ES-I3 (cell line): ENCODE data around the gene HACD4.

Source experiments
- H3K36me3 ChIP-seq: 2 replicates; pipeline ENCODE4 v1.6.1; 2013; ENCODE audit warnings: mild to moderate bottlenecking, low read length, control low read depth, moderate library complexity; ENCODE audit not compliant: insufficient read depth
- H3K4me1 ChIP-seq: 2 replicates; pipeline ENCODE4 v1.6.1; 2013; ENCODE audit warnings: mild to moderate bottlenecking, control low read depth, low read length; ENCODE audit not compliant: insufficient read depth
- H3K9ac ChIP-seq: 2 replicates; pipeline ENCODE4 v1.6.1; 2013; ENCODE audit warnings: low read depth, mild to moderate bottlenecking, low read length, moderate library complexity
- H3K9me3 ChIP-seq: 2 replicates; pipeline ENCODE4 v1.6.1; 2013; ENCODE audit warnings: mild to moderate bottlenecking, low read length, moderate library complexity; ENCODE audit not compliant: control insufficient read depth, insufficient read depth

The HACD4 gene

GRCh38 chr9:21031808-21032183 lies 356 bp upstream of the HACD4 start:
- H3K4me1 ChIP-seq, result peaks cover 8% of the 10 kb centered on the region; the same call in 1 of the 2 replicates
- no peaks in the 10 kb centered on the region for H3K36me3 ChIP-seq
- no peaks in the 10 kb centered on the region for H3K9me3 ChIP-seq
- peak overlapping the region; percentile 60; the same call in 1 of the 2 replicates for H3K9ac ChIP-seq

GRCh38 chr9:21030389-21031035 lies 928 bp downstream of the HACD4 start:
- Histone ChIP-seq H3K4me1 (peaks cover 6% of the 10 kb centered on the region; the same call in 1 of the 2 replicates), H3K9ac (peak overlapping the region; percentile 60), H3K36me3 (no peaks in the 10 kb centered on the region), H3K9me3 (no peaks in the 10 kb centered on the region)

DNA sequence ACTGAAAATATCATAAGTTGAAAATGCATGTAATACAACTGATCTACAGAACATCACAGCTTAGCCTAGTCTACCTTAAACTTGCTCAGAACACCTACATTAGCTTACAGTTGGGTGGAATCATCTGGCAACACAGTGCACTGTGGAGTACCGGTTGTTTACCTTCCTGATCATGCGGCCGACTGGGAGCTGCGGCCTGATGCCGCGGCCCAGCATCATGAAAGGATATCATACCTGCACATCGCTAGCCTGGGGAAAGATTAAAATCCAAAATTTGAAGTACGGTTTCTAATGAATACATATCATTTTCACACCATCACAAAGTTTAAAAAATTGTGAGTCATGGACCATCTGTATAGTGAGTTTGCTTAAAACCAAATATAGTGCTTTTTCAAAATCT lies 1.8 kb downstream of the HACD4 start:
- Histone ChIP-seq H3K9ac (no peak overlapping the region), H3K9me3 (no peaks in the 10 kb centered on the region), H3K36me3 (no peaks in the 10 kb centered on the region), H3K4me1 (peaks cover 6% of the 10 kb centered on the region; the same call in 1 of the 2 replicates)

DNA sequence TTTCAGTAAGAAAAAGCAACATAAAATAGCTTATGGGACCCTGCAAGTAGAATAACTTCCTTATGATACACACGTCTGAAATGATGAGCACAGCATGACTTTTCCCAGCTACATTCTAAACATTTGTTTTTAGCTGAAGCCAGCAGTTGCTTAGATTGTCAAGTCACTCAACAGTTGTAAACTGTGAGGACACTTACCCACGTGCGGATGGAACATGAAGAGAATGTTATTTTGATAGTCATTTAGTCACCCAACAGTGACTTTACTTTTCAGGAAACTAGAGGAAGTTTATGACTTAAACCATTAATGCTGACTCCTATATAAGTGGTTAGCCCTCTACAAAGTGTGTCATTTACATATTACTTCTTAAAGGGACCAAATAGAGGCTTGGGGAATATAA lies 3.0 kb downstream of the HACD4 start:
- Histone ChIP-seq H3K9ac (no peak overlapping the region), H3K9me3 (no peaks in the 10 kb centered on the region), H3K36me3 (no peaks in the 10 kb centered on the region), H3K4me1 (peaks cover 6% of the 10 kb centered on the region; the same call in 1 of the 2 replicates)

DNA sequence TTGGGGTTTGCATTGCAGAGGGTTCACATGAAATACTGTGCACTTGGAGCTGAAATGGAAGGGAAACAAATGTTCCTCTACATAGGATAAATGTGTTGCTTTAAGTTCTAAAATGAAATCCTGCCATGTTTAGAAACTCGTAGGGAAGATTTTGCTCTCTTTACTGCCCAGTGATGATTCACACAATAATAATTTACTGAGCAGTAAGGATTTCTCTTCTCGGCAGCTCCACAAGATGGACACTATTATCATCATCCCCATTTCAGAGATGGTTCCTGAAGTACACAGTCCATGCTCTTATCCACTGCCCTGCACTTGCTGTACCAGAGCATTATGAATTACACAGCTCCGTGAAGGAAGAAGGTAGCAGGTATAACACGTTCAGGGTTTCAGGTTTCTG lies 4.1 kb downstream of the HACD4 start:
- Histone ChIP-seq H3K9ac (no peak overlapping the region), H3K9me3 (no peaks in the 10 kb centered on the region), H3K36me3 (no peaks in the 10 kb centered on the region), H3K4me1 (peaks cover 6% of the 10 kb centered on the region; the same call in 1 of the 2 replicates)

GRCh38 chr9:21023861-21024260 lies 7.6 kb downstream of the HACD4 start:
- Histone ChIP-seq H3K9ac (no peak overlapping the region), H3K36me3 (no peaks in the 10 kb centered on the region), H3K4me1 (no peaks in the 10 kb centered on the region; the same call in 1 of the 2 replicates), H3K9me3 (no peaks in the 10 kb centered on the region)

GRCh38 chr9:21018177-21018576 lies 13.3 kb downstream of the HACD4 start:
- Histone ChIP-seq H3K36me3 (no peaks in the 10 kb centered on the region), H3K4me1 (peaks cover 18% of the 10 kb centered on the region; the same call in 1 of the 2 replicates), H3K9ac (no peak overlapping the region), H3K9me3 (no peaks in the 10 kb centered on the region)

DNA sequence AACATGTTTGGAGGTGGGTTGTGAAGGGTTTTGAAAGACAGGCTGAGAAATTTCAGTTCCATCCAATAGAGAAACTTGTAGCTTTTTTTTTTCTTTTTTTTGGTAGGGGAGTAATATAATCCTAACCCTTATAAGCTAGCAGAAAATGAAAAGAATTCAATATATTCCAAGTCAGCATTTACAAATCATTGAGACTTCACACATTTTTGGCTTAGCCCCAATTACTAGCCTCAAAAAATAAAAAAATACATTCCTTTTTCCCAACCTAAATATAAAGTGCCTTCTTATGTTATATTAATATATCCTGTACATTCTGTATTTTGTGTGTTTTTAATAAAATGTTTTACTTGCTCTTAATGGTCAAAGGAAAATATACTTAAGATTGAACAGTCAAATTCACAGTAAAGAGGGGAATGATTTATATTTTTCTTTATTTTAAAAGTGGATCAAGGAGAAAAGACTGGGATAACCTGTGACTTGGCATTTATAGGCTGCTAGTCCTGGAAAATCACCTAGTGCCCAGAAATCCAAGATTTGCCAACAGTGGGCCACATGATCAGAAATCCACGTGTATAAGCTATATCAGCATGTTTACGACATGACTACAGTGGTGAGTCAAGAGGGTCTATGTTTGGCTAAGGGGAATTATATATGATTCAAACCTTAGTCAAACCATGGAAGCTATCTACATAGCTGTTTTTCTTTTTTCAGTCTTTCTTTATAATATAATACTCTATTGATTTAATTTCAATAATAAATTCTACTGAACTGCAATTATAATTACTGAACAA lies 14.5 kb downstream of the HACD4 start:
- Histone ChIP-seq H3K36me3 (no peaks in the 10 kb centered on the region), H3K4me1 (peaks cover 18% of the 10 kb centered on the region; the same call in 1 of the 2 replicates), H3K9ac (no peak overlapping the region), H3K9me3 (no peaks in the 10 kb centered on the region)

DNA sequence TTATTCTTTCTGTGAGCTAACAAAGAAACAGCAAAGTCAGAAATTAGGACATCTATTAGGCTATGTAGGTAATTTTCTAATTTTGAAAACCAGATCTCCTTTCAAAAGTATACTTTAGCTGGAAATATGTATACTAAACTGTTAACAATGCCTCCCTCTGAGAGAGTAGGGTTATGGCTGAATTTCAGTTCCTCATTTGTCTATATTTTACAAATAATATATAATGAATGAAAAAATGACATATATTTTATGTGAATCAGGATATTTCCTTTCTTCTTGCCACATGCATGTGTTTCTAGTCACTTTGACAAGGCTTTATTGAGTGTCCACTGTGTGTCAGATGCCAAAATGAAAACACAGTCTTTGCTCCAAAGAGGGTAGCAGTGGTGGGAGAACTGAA lies 15.4 kb downstream of the HACD4 start:
- peaks cover 18% of the 10 kb centered on the region; the same call in 1 of the 2 replicates for H3K4me1 ChIP-seq
- H3K36me3 ChIP-seq, result no peaks in the 10 kb centered on the region
- H3K9me3 ChIP-seq, result no peaks in the 10 kb centered on the region
- H3K9ac ChIP-seq, result no peak overlapping the region

GRCh38 chr9:21015129-21015815 lies 16.2 kb downstream of the HACD4 start:
- Histone ChIP-seq H3K9me3 (no peaks in the 10 kb centered on the region), H3K9ac (no peak overlapping the region), H3K36me3 (no peaks in the 10 kb centered on the region), H3K4me1 (peaks cover 18% of the 10 kb centered on the region; the same call in 1 of the 2 replicates)

DNA sequence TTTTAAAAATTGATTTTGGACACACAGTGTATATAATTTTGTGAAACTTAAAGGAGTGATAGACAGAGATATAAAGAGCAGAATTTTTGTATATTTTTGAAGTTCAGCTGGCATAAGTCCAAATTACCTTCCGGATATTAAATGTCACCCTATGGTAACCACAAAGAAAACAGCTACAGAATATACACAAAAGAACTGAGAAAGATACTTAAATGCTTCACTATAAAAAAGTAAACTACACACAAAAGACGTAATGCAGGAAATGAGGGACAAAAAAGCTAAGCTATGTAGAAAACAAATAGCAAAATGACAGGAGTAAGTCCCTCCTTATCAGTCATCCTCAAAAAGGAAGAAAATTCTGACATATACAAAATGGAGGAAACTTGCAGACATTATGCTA lies 29.4 kb downstream of the HACD4 start:
- Histone ChIP-seq H3K9me3 (no peaks in the 10 kb centered on the region), H3K4me1 (no peaks in the 10 kb centered on the region), H3K9ac (no peak overlapping the region), H3K36me3 (no peaks in the 10 kb centered on the region)

DNA sequence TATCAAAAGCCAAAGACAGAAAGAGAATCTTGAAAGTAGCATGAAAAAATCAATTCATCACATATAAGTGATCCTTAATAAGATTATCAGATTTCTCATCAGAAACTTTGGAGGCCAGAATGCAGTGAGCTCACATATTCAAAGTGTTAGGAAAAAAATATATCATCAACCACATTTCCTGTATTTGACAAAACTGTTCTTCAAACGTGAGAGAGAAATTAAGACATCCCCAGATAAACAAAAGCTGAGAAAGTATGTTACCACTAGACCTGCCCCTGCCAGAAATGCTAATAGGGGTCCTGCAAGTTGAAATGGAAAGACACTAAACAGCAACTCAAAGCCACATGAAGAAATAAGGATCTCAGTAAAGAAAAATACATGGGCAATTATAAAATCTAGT lies 29.9 kb downstream of the HACD4 start:
- no peaks in the 10 kb centered on the region for H3K4me1 ChIP-seq
- no peak overlapping the region for H3K9ac ChIP-seq
- no peaks in the 10 kb centered on the region for H3K9me3 ChIP-seq
- no peaks in the 10 kb centered on the region for H3K36me3 ChIP-seq

DNA sequence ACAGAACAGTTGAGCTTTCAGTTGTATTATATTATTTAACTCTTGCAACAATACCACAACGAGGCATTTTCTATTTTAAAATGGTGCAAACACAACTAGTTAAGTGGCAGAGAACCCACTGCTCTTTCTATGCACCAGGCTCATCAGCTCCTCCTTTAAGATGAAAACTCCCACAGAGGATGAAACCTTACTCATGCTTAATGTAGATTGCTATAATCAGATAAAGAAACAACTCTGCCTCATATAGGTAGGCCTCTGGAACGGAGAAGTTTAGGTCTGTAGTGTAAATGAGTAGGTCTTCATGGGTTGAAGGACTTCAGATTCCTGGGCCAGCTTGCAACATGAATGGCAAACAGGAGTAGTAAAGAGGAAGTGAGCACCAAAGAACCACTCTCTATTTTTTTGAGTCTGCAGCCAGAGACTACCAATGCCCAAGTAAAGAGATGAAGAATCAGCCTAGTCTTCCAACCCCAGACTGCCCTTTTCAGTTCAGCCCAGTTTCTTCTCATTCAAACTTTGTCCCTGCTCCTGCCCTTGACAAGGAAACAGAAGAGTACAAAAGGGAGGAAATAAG lies 33.9 kb downstream of the HACD4 start:
- Histone ChIP-seq H3K9me3 (no peaks in the 10 kb centered on the region), H3K36me3 (peaks cover 6% of the 10 kb centered on the region; the same call in 1 of the 2 replicates), H3K9ac (no peak overlapping the region), H3K4me1 (no peaks in the 10 kb centered on the region)

- H3K36me3 ChIP-seq, result peaks cover 6% of the 10 kb centered on the region; the same call in 1 of the 2 replicates
- no peaks in the 10 kb centered on the region for H3K4me1 ChIP-seq
These were observed 34.6 kb downstream of the HACD4 start for GRCh38 chr9:20996809-20997208.

More at GRCh38 chr9:20996809-20997208, 34.6 kb downstream of the HACD4 start:
- Histone ChIP-seq H3K9ac (no peak overlapping the region), H3K9me3 (no peaks in the 10 kb centered on the region)
